ENCODE measurements around the gene CADPS2.

- TF ChIP-seq CTCF (IDR thresholded peaks at IDR 0.05) (no peak), EP300 (IDR thresholded peaks at IDR 0.05) (no peak), POLR2A (IDR thresholded peaks at IDR 0.05) (no peak), POLR2AphosphoS5 (IDR thresholded peaks at IDR 0.05) (no peak)
Measured at GRCh38 chr7:122893486-122893885, 7.2 kb upstream of the CADPS2 start.
